IPS-20b (cell line): Measurements from ENCODE around the gene ARHGEF7.

Source experiments
- H3K27ac ChIP-seq: one replicate; pipeline ENCODE4 v1.5.1; 2013; ENCODE audit warnings: low read length
- H3K27me3 ChIP-seq: 2 replicates; pipeline ENCODE4 v1.6.1; 2013; ENCODE audit warnings: mild to moderate bottlenecking, low read length, inconsistent platforms; ENCODE audit not compliant: insufficient read depth
- H3K36me3 ChIP-seq: 2 replicates; pipeline ENCODE4 v1.6.1; 2013; ENCODE audit warnings: low read depth, mild to moderate bottlenecking, inconsistent platforms, low read length, moderate library complexity; ENCODE audit not compliant: insufficient read depth
- H3K4me1 ChIP-seq: 2 replicates; pipeline ENCODE4 v1.6.1; 2013; ENCODE audit warnings: mild to moderate bottlenecking, control low read depth, inconsistent platforms, low read length, moderate library complexity; ENCODE audit not compliant: insufficient read depth
- H3K4me3 ChIP-seq: 2 replicates; pipeline ENCODE4 v1.5.1; 2013; ENCODE audit warnings: mild to moderate bottlenecking, low read length, inconsistent platforms
- H3K9ac ChIP-seq: 2 replicates; pipeline ENCODE4 v1.6.1; 2013; ENCODE audit warnings: low read depth, mild to moderate bottlenecking, inconsistent platforms, low read length, moderate library complexity
- H3K9me3 ChIP-seq: 2 replicates; pipeline ENCODE4 v1.6.1; 2013; ENCODE audit warnings: mild to moderate bottlenecking, low read depth, low read length, inconsistent platforms; ENCODE audit not compliant: insufficient read depth

Gene ARHGEF7

DNA sequence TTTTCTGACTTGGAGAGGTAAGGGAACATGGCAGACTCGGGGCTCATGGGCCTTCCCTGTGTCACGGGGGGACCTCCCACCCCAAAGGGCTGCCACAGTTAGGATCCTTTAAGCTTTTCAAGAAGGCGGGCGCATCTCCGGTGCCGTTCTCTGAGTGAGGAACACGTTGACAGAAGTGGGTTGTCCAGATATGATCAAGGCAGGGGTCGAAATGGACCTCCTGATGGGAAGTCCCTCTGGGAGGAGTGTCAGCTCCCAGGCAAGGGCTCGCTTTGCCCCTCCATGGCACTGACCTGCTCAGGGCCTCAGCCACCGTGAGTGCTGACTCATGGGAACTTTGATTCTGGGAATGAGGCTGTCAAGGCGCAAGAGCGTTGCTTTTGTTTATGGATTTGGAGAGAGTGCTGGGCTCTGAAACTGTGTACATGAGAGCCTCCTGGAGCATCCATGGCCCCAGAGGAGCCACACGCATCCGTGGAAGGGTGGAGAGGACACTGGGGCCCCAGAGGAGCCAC lies 198.9 kb downstream of the ARHGEF7 start:
- Histone ChIP-seq H3K9ac (no peak overlapping the region), H3K4me3 (no peak overlapping the region), H3K27ac (no peak overlapping the region), H3K9me3 (no peaks in the 10 kb centered on the region; the same call in none of the 2 replicates), H3K36me3 (no peaks in the 10 kb centered on the region), H3K4me1 (no peaks in the 10 kb centered on the region), H3K27me3 (no peaks in the 10 kb centered on the region)

DNA sequence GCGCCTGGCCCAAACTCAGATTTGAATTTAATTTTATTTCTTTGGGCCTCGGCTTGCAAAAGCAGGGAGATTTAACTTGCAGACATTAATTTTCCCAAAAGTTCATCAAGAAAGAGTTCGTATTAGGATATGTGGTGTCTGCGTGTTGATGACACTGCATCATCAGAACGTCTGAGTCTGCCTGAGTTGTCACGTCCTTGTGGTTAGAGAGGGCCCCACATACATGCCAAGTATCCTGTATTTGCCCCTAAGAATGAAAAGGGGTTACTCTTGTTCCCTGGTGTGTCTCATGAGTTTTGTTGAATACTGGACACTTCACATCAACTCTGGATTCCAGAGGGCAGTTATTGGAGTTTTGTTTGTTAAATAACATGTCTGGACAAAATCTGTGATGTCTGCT lies 199.7 kb downstream of the ARHGEF7 start:
- H3K4me1 ChIP-seq, result no peaks in the 10 kb centered on the region
- H3K4me3 ChIP-seq, result no peak overlapping the region
- H3K9ac ChIP-seq, result no peak overlapping the region
- no peaks in the 10 kb centered on the region for H3K27me3 ChIP-seq
- no peaks in the 10 kb centered on the region for H3K36me3 ChIP-seq
- no peaks in the 10 kb centered on the region; the same call in none of the 2 replicates for H3K9me3 ChIP-seq
- no peak overlapping the region for H3K27ac ChIP-seq

DNA sequence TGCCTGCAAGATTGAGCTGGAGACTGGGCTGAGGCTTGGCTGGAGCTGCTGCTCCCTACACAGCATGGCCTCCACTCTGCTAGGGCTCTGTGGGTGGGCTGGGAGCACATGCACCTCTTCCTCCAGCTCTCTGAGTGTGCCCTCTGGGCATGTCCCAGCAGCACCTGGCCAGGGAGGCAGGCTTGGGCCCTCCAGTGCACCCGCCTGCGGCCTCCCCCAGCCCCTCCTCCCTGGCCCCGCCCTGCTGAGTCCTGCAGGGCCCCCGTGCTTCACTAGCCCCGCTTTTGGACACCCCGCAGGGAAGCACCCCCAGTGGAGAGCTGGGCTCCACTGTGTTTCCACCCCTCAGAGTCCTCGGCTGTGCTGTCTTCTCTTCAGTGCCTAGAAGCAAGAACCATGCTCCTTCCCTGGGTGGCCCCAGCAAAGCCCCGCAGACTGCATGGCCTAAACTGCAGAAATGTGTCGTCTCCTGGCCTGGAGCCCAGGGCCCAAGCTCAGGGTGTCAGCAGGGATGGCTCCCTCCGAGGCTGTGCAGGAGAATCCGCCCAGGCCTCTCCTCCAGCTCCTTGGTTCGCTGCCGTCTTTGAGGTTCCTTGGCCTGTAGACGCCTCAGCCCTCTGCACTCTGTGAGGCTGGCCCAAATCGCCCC lies 200.4 kb downstream of the ARHGEF7 start:
- H3K27ac ChIP-seq, result no peak overlapping the region
- H3K27me3 ChIP-seq, result no peaks in the 10 kb centered on the region
- no peaks in the 10 kb centered on the region for H3K36me3 ChIP-seq
- no peak overlapping the region for H3K4me3 ChIP-seq
- H3K9me3 ChIP-seq, result no peaks in the 10 kb centered on the region; the same call in none of the 2 replicates
- no peak overlapping the region for H3K9ac ChIP-seq
- no peaks in the 10 kb centered on the region for H3K4me1 ChIP-seq

DNA sequence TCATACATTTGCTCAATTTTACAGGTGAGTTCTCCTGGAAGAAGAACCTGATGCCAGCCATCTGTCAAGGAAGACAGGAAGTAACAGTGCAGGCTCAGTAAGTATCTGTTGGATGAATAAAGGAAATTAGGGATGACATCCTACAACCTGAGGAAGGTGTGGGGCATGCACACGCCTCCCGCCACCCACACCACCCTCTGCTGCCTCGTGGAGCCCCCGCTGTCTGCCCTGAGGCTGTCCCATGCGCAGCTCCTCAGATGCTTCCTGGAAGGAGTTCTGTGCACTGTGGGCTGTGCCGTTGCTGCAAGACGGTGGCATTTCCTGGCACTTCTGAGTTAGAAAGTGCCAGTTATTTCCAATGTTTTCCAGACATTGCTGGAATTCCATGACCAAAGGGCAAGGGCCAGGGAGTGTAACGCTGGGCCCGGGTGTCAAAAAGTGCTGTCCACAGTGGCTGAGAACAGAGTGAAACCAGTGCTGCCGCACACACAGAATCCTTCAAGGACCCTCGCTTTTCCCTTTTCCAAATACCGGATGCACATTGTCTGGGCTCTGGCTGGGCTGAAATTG lies 201.1 kb downstream of the ARHGEF7 start:
- no peaks in the 10 kb centered on the region for H3K27me3 ChIP-seq
- no peak overlapping the region for H3K27ac ChIP-seq
- H3K4me1 ChIP-seq, result no peaks in the 10 kb centered on the region
- H3K36me3 ChIP-seq, result no peaks in the 10 kb centered on the region
- no peak overlapping the region for H3K9ac ChIP-seq
- H3K4me3 ChIP-seq, result no peak overlapping the region
- H3K9me3 ChIP-seq, result no peaks in the 10 kb centered on the region; the same call in 1 of the 2 replicates

DNA sequence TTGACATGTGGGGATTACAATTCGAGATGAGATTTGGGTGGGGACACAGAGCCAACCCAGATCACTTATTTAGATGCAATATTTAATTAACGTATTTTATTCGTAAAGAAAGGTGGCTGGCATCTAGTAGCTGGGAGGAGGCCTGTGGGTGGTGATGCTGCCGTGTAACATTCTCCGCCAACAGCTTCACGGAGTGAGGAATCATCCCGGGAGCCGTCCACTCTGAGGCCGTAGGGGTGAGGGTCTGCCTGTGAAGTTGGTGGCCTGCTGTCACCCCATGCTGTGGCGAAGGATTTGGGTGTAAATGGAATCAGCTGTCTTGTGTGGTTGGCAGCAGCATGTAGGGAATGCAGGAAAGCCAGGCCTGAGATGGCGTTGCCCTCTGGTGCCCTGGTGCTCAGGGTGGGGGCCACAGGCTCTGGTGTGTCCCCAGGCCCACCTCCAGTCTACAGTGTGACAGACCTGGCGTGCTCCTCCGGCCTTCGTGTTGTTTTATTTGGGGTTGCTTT lies 202.0 kb downstream of the ARHGEF7 start:
- H3K4me3 ChIP-seq, result no peak overlapping the region
- no peaks in the 10 kb centered on the region for H3K27me3 ChIP-seq
- H3K9ac ChIP-seq, result no peak overlapping the region
- H3K27ac ChIP-seq, result no peak overlapping the region
- no peaks in the 10 kb centered on the region; the same call in 1 of the 2 replicates for H3K9me3 ChIP-seq
- no peaks in the 10 kb centered on the region for H3K4me1 ChIP-seq
- no peaks in the 10 kb centered on the region for H3K36me3 ChIP-seq

DNA sequence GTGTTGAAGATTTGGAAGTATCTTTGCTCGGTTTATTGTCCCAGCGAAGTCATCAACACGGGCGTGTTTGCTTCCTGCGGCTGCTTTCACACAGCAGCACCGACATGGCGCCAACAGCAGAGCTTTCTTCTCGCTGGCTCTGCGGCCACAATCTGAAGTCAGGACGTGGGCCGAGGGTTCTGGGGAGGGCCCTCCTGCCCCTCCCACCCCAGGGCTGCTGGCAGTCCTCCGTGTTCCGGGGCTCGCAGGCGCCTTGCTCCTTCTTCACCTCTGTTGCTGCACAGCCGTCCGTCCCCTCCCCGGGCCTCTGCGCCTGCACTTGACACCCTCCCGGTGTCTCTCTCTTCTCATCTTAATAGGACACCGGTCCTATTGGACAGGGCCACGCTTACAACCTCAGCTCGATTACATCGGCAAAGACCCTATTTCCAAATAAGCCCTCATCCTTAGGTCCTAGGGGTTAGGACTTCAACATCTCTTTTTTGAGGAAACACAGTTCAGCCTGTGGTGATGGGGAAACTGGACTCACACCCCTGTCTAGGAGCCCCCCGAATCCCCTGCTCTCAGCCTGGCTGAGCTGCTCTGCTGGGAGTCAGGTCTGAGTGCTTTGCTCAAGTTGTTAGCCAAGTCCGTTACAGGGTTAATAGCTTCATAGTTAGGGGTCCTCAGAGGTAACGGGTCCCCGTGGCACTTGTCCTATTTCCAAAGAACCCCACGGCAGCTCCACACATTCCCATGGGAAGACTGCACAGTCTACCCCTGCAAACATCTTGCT lies 202.6 kb downstream of the ARHGEF7 start:
- no peak overlapping the region for H3K4me3 ChIP-seq
- no peaks in the 10 kb centered on the region for H3K4me1 ChIP-seq
- no peaks in the 10 kb centered on the region for H3K9me3 ChIP-seq
- no peak overlapping the region for H3K27ac ChIP-seq
- no peak overlapping the region for H3K9ac ChIP-seq
- H3K27me3 ChIP-seq, result no peaks in the 10 kb centered on the region
- no peaks in the 10 kb centered on the region for H3K36me3 ChIP-seq

DNA sequence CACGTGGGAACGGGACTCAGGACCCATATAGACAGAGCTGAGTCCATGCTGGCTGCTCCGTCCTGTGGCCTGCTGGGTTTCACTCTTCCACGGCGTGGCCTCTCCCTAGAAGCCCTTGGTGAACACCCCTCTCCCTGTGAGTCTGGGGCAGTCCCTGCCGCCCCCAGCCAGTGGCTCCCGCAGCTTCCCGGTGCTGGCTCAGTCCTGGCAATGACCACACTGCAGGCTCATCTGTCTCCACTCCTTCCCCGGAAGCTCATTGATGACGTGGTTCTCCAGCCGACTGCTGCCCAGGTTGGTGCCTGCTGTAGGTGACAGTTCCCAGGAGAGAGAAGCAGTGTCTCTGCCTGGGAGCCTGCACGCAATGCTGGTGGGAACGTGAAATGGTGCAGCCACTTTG lies 203.3 kb downstream of the ARHGEF7 start:
- Histone ChIP-seq H3K9me3 (no peaks in the 10 kb centered on the region), H3K36me3 (no peaks in the 10 kb centered on the region), H3K4me1 (no peaks in the 10 kb centered on the region), H3K27ac (no peak overlapping the region), H3K9ac (no peak overlapping the region), H3K27me3 (no peaks in the 10 kb centered on the region), H3K4me3 (no peak overlapping the region)

DNA sequence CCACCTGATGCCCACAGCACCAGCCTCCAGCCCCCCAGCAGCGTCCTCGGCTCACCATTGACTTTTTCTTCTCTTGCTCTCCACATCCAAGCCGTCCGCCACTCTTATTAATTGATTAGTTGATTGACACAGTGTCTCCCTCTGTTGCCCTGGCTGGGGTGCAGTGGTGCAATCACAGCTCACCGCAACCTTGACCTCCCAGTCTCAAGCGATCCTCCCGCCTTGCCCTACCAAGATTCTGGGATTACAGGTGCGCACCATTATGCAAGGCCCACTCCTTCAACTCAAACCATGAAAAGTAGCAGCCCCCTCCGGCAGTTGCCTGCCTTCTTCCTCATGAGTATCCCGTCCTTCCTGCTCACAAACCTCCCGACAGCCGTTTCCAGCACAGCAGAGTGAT lies 204.4 kb downstream of the ARHGEF7 start:
- no peaks in the 10 kb centered on the region for H3K9me3 ChIP-seq
- no peaks in the 10 kb centered on the region for H3K27me3 ChIP-seq
- no peak overlapping the region for H3K9ac ChIP-seq
- no peaks in the 10 kb centered on the region for H3K36me3 ChIP-seq
- no peak overlapping the region for H3K27ac ChIP-seq
- no peak overlapping the region for H3K4me3 ChIP-seq
- H3K4me1 ChIP-seq, result no peaks in the 10 kb centered on the region

DNA sequence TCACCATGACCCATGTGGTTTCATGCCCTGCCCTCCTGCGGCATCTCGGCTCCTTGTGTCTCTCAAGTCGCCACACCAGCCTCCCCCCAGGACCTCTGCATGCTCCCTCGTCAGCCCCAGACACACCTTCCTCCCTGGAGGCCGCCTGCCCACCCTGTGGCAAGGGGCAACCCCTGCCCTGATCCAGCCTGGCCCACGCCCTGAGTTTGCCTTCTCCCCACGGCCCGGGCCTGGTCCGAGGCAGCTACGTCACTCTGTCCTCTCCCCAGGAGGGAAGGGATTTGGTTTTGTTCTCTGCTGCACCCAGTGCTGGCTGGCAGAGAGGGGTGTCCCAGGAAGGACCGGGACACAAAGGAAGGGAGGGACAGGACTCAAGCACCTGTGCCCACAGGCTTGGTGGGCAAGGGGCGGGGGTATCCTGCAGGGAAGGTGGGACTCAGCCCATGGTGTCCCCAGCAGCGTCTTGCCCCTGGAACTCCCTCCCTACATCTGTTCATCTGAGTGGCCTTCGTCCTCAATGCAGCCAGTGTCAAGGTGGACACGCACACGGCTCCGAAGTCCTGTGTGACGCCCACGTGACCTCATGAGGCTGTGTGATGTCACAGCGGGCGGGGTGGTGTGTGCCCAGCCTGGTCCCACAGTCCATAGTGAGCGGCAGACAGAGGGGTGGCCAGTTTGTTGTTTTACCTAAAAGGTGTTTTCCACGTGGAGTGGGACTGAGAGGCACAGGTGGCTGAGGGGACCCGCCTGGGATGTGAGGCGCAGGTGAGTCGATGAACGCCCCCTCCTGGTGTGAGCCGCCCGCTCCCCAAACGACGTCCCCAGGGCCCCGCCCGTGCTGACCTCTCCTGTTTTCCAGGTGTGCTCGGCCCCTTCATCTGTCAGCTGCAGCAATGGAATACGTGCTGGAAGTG lies 205.1 kb downstream of the ARHGEF7 start, which contains the start of gene TEX29:
TEX29 (plus strand) TSS at position 645 of the 914 bp plus-strand sequence; CDS start at position 894, 249 bp downstream.
- Histone ChIP-seq H3K36me3 (no peaks in the 10 kb centered on the region), H3K27ac (no peak within 1 kb of the TSS), H3K9me3 (no peaks in the 10 kb centered on the region), H3K4me3 (no peak within 1 kb of the TSS), H3K27me3 (no peaks in the 10 kb centered on the region), H3K9ac (no peak within 1 kb of the TSS), H3K4me1 (no peaks in the 10 kb centered on the region)

DNA sequence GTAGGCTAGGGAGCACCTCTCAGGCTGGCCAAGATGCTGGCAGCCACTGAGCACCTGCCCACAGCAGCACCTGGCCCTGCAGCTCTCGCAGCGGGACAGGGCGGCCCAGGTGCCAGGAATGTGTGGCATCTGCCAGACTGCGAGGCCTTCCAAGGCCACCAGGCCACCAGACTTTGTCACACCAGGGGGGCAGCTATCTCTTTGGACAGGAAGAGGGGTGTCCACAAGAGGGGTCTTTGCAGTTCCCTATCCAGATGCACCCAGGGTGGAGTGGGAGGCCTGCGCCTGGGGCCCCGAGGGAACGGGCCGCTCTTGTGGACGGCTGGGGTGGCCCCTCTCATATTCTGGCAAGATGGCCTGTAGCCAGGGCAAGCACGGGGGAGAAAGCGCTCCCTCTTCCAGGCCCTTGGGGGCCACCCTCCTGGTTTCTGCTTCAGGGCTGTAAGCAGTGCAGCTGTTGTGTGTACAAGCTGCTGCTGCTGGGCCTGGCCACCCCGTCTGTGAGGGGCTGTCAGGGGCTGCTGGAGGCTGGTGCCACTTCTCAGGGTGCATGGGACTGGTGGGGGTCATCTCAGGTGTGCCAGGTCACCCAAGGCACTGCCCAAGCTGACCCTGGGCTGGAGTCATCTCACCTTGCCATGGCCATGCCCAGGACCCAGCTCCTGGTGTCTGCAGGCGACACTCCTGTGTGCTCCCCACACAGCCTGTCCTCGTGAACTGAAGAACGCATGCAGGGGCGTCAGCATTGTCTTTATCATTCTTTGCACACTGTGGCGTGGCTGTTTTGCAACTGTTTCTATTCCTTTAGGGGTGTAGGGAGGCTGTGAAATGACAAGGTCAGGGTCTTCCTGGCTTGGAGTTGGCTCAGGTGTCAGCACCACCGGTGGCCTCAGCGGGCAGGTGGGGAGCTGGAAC lies 207.1 kb downstream of the ARHGEF7 start:
- no peaks in the 10 kb centered on the region for H3K27me3 ChIP-seq
- no peak overlapping the region for H3K27ac ChIP-seq
- H3K4me1 ChIP-seq, result no peaks in the 10 kb centered on the region
- H3K9ac ChIP-seq, result no peak overlapping the region
- H3K9me3 ChIP-seq, result no peaks in the 10 kb centered on the region
- no peak overlapping the region for H3K4me3 ChIP-seq
- no peaks in the 10 kb centered on the region for H3K36me3 ChIP-seq
